GM12878 (cell line): ENCODE measurements around the gene DCP1B. TPM values are rescaled to one million over a fixed set of nuclear protein-coding genes. Genes with fewer than 3 reads are reported as not detected.

ENCODE experiments used
- ATAC-seq: fragments of 200-7000 bp; cut with Tn5 transposase; 3 replicates; pipeline ENCODE4 v1.9.1; 2020; ENCODE audit warnings: mild to moderate bottlenecking, moderate library complexity
- BruUV-seq: library from RNA; stranded (reverse); fragments of 400-500 nt; replicated peaks from 2 replicates; lab custom pipeline; 2021; lab: Mats Ljungman, UMichigan
- CTCF ChIA-PET: fragments of 300-600 bp; sonication (Branson Sonifier 250); formaldehyde crosslinking; extraction: SDS; loops from one replicate; lab custom pipeline; 2021; ENCODE audit warnings: inconsistent platforms; lab: Yijun Ruan, JAX
- POLR2A ChIA-PET: fragments of 350-600 bp; formaldehyde crosslinking; extraction: SDS; loops from one replicate; lab custom pipeline; 2021; ENCODE audit warnings: inconsistent platforms; lab: Charles Lee
- RAD21 ChIA-PET: fragments of 300-600 bp; sonication (Branson Sonifier 250); formaldehyde crosslinking; loops from one replicate; lab custom pipeline; 2023; ENCODE audit warnings: antibody characterized with exemption; ENCODE audit not compliant: unreplicated experiment; lab: Charles Lee
- SMC1A ChIA-PET: fragments of 300-600 bp; sonication (Branson Sonifier 250); formaldehyde crosslinking; loops from one replicate; lab custom pipeline; 2023; ENCODE audit not compliant: unreplicated experiment, uncharacterized antibody; lab: Charles Lee
- DNase-seq: peaks from one replicate; pipeline ENCODE4 v3.0.0-alpha.2; 2011; ENCODE audit warnings: low read depth, low spot score
- FAIRE-seq: peaks from 3 replicates; lab custom pipeline; 2011; peaks lifted over from hg19 to GRCh38; lab: Jason Lieb, UNC
- H2AFZ ChIP-seq: 2 replicates; pipeline ENCODE4 v1.6.0; 2011; ENCODE audit warnings: low read depth, low read length, control low read depth; ENCODE audit not compliant: control insufficient read depth
- H3K27ac ChIP-seq: 2 replicates; pipeline ENCODE4 v1.5.1; 2011; ENCODE audit warnings: control low read depth; ENCODE audit not compliant: control insufficient read depth, insufficient read depth
- H3K27me3 ChIP-seq, 2 experiments: replicated peaks in 1 of 2; 2 replicates each; pipeline versions ENCODE4 v1.6.0 to v1.6.1; 2011; ENCODE audit warnings: low read length in 1 of 2; ENCODE audit not compliant: control insufficient read depth in 2 of 2, insufficient read depth in 2 of 2
- H3K36me3 ChIP-seq, 2 experiments: 2 replicates each; pipeline ENCODE4 v1.5.1; 2011; ENCODE audit warnings: low read length in 1 of 2; ENCODE audit not compliant: control insufficient read depth in 2 of 2, insufficient read depth in 2 of 2
- H3K4me1 ChIP-seq: 2 replicates; pipeline ENCODE4 v1.6.1; 2011; ENCODE audit warnings: mild to moderate bottlenecking, low read length, moderate library complexity, mixed read lengths; ENCODE audit not compliant: control insufficient read depth, insufficient read depth
- H3K4me2 ChIP-seq: 2 replicates; pipeline ENCODE4 v1.6.0; 2011; ENCODE audit warnings: control low read depth; ENCODE audit not compliant: control insufficient read depth, insufficient read depth
- H3K4me3 ChIP-seq: fragments of 200-600 bp; sonication (generic); 2 replicates; pipeline ENCODE4 v1.5.1; 2016
- H3K79me2 ChIP-seq: 2 replicates; pipeline ENCODE4 v1.6.0; 2011; ENCODE audit warnings: low read length; ENCODE audit not compliant: control insufficient read depth, insufficient read depth
- H3K9ac ChIP-seq: 2 replicates; pipeline ENCODE4 v1.8.0; 2011; ENCODE audit warnings: low read length, control low read depth, mixed read lengths; ENCODE audit not compliant: control insufficient read depth, insufficient read depth
- H3K9me3 ChIP-seq: replicated peaks from 3 replicates; pipeline ENCODE4 v1.5.1; 2011; ENCODE audit warnings: mild to moderate bottlenecking, low read length; ENCODE audit not compliant: control insufficient read depth, insufficient read depth
- H4K20me1 ChIP-seq: 2 replicates; pipeline ENCODE4 v1.6.0; 2011; ENCODE audit not compliant: control insufficient read depth, insufficient read depth
- ATF7 ChIP-seq: fragments of 450-650 bp; IDR thresholded peaks from 2 replicates; pipeline ENCODE4 v1.6.1; 2016; ENCODE audit warnings: low read depth, mild to moderate bottlenecking
- BCLAF1 ChIP-seq: fragments of 450-650 bp; IDR thresholded peaks from 2 replicates; pipeline ENCODE4 v1.6.1; 2017; ENCODE audit warnings: antibody characterized with exemption, mild to moderate bottlenecking, moderate library complexity
- BHLHE40 ChIP-seq, 2 experiments: fragments of 450-650 bp in 1 of 2; IDR thresholded peaks; 2 replicates each; pipeline ENCODE4 v1.6.1; 2011 to 2017; ENCODE audit warnings: low read depth in 2 of 2, borderline replicate concordance in 1 of 2, improper control_type of control experiment in 1 of 2, low read length in 1 of 2, mild to moderate bottlenecking in 1 of 2
- CHD1 ChIP-seq: IDR thresholded peaks from 2 replicates; pipeline ENCODE4 v1.6.1; 2012; ENCODE audit warnings: low read depth, low read length, improper control_type of control experiment
- ESRRA ChIP-seq: IDR thresholded peaks from 2 replicates; pipeline ENCODE4 v1.6.1; 2012; ENCODE audit warnings: mild to moderate bottlenecking, low read length, improper control_type of control experiment
- HCFC1 ChIP-seq: fragments of 150-350 bp; IDR thresholded peaks from 2 replicates; pipeline ENCODE4 v1.6.1; 2014; ENCODE audit warnings: low read length
- KDM1A ChIP-seq: fragments of 200-600 bp; sonication (generic); IDR thresholded peaks from 2 replicates; pipeline ENCODE4 v1.6.1; 2016; ENCODE audit warnings: borderline replicate concordance
- SIX5 ChIP-seq: IDR thresholded peaks from 2 replicates; pipeline ENCODE4 v1.6.1; 2011; ENCODE audit warnings: mild to moderate bottlenecking, low read depth, low read length, moderate library complexity; ENCODE audit not compliant: severe bottlenecking
- SPI1 ChIP-seq: IDR thresholded peaks from 2 replicates; pipeline ENCODE4 v1.6.1; 2011; ENCODE audit warnings: low read depth, mild to moderate bottlenecking, low read length, moderate library complexity, borderline replicate concordance; ENCODE audit not compliant: insufficient read depth
- SREBF2 ChIP-seq: IDR thresholded peaks from 2 replicates; pipeline ENCODE4 v1.6.1; 2012; ENCODE audit warnings: mild to moderate bottlenecking, low read length
- TARDBP ChIP-seq: IDR thresholded peaks from 2 replicates; pipeline ENCODE4 v1.6.1; 2016; ENCODE audit warnings: borderline replicate concordance
- TCF7 ChIP-seq: IDR thresholded peaks from 2 replicates; pipeline ENCODE4 v1.6.1; 2014; ENCODE audit warnings: antibody characterized with exemption, borderline replicate concordance
- ZNF384 ChIP-seq: IDR thresholded peaks from 2 replicates; pipeline ENCODE4 v1.6.1; 2012; ENCODE audit warnings: low read depth, mild to moderate bottlenecking, low read length, improper control_type of control experiment, borderline replicate concordance
- ZZZ3 ChIP-seq: IDR thresholded peaks from 2 replicates; pipeline ENCODE4 v1.6.1; 2011; ENCODE audit warnings: low read depth; ENCODE audit not compliant: control insufficient read depth, insufficient read length
- WGBS: methylation state at CpG from one replicate; pipeline ENCODE4 v1.1.6; 2016; ENCODE audit warnings: low lambda C conversion rate; ENCODE audit not compliant: insufficient replicate concordance, insufficient coverage; ENCODE audit errors: missing lambda C conversion rate; 5-methylcytosine and 5-hydroxymethylcytosine counted together
- in situ Hi-C: fragments of 300-500 bp; cut with MboI; formaldehyde crosslinking; loops from 9 replicates; pipeline ENCODE4 v1.14.3; 2018; ENCODE audit warnings: mixed read lengths
- intact Hi-C: fragments of 100-400 bp; cut with micrococcal nuclease; formaldehyde crosslinking; loops from one replicate; pipeline ENCODE4 v1.14.2; 2022; ENCODE audit not compliant: unreplicated experiment
- polyA plus RNA-seq, 11 experiments: library from polyadenylated mRNA; depleted of rRNA in 4 of 11; unstranded in 6 of 11; stranded (reverse) in 5 of 11; fragments of >200 nt; fragmentation: Nextera tagmentation in 4 of 11; fragmentation: Illumina TruSeq in 1 of 11; extraction: Ambion mirVana in 4 of 11; extraction: Trizol in 1 of 11; gene quantifications; 1 replicate in 1 of 11; 2 replicates in 10 of 11; pipeline versions ENCODE4 v1.2.1 to v1.2.3, GENCODE V29; 2011 to 2016; ENCODE audit warnings: inconsistent platforms in 2 of 11, missing spikeins in 2 of 11, low read depth in 1 of 11
- total RNA-seq, 4 experiments: library from RNA; depleted of rRNA in 3 of 4; stranded (reverse); fragments of >200 nt in 3 of 4; fragmentation: Illumina TruSeq in 1 of 4; extraction: Trizol in 1 of 4; gene quantifications; 2 replicates each; pipeline versions ENCODE4 v1.2.1 to v1.2.3, GENCODE V29; 2013 to 2021
- TF ChIP-seq, protein P1 (sequence below): fragments of 150-350 bp; IDR thresholded peaks from 2 replicates; pipeline ENCODE4 v1.6.1; 2014; ENCODE audit warnings: mild to moderate bottlenecking, low read depth, low read length
- TF ChIP-seq, protein P2 (sequence below): IDR thresholded peaks from 2 replicates; pipeline ENCODE4 v1.6.1; 2012; ENCODE audit warnings: low read depth, low read length, improper control_type of control experiment
- TF ChIP-seq, protein P3 (sequence below): IDR thresholded peaks from 2 replicates; pipeline ENCODE4 v1.6.1; 2012; ENCODE audit warnings: low read depth, low read length, improper control_type of control experiment

DCP1B gene
- total and polyA plus RNA-seq, 10 of the 15 experiments (the other 5 are each of a cell fraction or from before 2014, with no cell fraction given): 1.3 to 23.4 (median 15.3) TPM

- in situ Hi-C loops: no loop called here
Measured at GRCh38 chr12:2014231-2014630, 10.0 kb upstream of the DCP1B start.

More at GRCh38 chr12:2014231-2014630, 10.0 kb upstream of the DCP1B start:
- H3K27ac ChIP-seq: no peak overlapping the region
- ChIA-PET RAD21 (no interaction called here), SMC1A (interaction anchor here (1.1 kb wide), 1 partner anchor 10 kb away, joined by 3 read pairs; the partner anchor contains the start of gene DCP1B), CTCF (interaction anchor here (1.9 kb wide), 1 partner anchor 74 kb away, joined by 6 read pairs; no protein-coding TSS in a partner anchor), POLR2A (no interaction called here)
- FAIRE-seq (no peak), DNase-seq (no peak), ATAC-seq (no peak)
- no peaks in the 10 kb centered on the region; the same call in 1 of the 2 replicates for H3K4me1 ChIP-seq
- no peak overlapping the region for H3K4me2 ChIP-seq
- H3K9ac ChIP-seq: no peak overlapping the region
- WGBS: 62% methylated on average over 4 of the region's 4 CpGs
- H3K79me2 ChIP-seq: no peaks in the 10 kb centered on the region
- TF ChIP-seq BCLAF1 (no peak), HCFC1 (no peak), SIX5 (no peak), SPI1 (no peak), ZNF384 (no peak), BHLHE40 (IDR thresholded peaks at IDR 0.05; ENCODE audit: borderline replicate concordance in 1 of 2, low read depth in 2 of 2, low read length in 1 of 2) (no peak), KDM1A (no peak), ZZZ3 (no peak), SREBF2 (no peak), ESRRA (no peak), TARDBP (no peak), CHD1 (no peak), ATF7 (no peak), TCF7 (no peak)
- TF ChIP-seq, protein P1, sequence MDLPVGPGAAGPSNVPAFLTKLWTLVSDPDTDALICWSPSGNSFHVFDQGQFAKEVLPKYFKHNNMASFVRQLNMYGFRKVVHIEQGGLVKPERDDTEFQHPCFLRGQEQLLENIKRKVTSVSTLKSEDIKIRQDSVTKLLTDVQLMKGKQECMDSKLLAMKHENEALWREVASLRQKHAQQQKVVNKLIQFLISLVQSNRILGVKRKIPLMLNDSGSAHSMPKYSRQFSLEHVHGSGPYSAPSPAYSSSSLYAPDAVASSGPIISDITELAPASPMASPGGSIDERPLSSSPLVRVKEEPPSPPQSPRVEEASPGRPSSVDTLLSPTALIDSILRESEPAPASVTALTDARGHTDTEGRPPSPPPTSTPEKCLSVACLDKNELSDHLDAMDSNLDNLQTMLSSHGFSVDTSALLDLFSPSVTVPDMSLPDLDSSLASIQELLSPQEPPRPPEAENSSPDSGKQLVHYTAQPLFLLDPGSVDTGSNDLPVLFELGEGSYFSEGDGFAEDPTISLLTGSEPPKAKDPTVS: no peak
- TF ChIP-seq, protein P2, sequence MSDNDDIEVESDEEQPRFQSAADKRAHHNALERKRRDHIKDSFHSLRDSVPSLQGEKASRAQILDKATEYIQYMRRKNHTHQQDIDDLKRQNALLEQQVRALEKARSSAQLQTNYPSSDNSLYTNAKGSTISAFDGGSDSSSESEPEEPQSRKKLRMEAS: no peak
- TF ChIP-seq, protein P3, sequence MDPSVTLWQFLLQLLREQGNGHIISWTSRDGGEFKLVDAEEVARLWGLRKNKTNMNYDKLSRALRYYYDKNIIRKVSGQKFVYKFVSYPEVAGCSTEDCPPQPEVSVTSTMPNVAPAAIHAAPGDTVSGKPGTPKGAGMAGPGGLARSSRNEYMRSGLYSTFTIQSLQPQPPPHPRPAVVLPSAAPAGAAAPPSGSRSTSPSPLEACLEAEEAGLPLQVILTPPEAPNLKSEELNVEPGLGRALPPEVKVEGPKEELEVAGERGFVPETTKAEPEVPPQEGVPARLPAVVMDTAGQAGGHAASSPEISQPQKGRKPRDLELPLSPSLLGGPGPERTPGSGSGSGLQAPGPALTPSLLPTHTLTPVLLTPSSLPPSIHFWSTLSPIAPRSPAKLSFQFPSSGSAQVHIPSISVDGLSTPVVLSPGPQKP: no peak
- H3K9me3 ChIP-seq: no peaks in the 10 kb centered on the region
- no peaks in the 10 kb centered on the region for H3K27me3 ChIP-seq
- BruUV-seq: no TSS peak
- intact Hi-C loops: no loop called here
- H3K36me3 ChIP-seq: no peaks in the 10 kb centered on the region
- H4K20me1 ChIP-seq: no peaks in the 10 kb centered on the region
- no peak overlapping the region for H2AFZ ChIP-seq
- H3K4me3 ChIP-seq: no peak overlapping the region
